Mucosa of rectum (tissue), 2 donors: ENCODE measurements around the gene KRT72.

Source experiments
- H3K27ac ChIP-seq, 2 donors: one replicate each; pipeline ENCODE4 v1.7.0; 2013; ENCODE audit warnings: inconsistent platforms in 2 of 2, low read depth in 2 of 2, low read length in 2 of 2
- H3K27me3 ChIP-seq, 2 donors: one replicate each; pipeline ENCODE4 v1.7.0; 2013; ENCODE audit warnings: low read length in 2 of 2; ENCODE audit not compliant: control insufficient read depth in 2 of 2, insufficient read depth in 2 of 2
- H3K36me3 ChIP-seq, 2 donors: one replicate each; pipeline ENCODE4 v1.7.0; 2013; ENCODE audit warnings: low read length in 2 of 2; ENCODE audit not compliant: control insufficient read depth in 2 of 2, insufficient read depth in 2 of 2
- H3K4me1 ChIP-seq, 2 donors: one replicate each; pipeline ENCODE4 v1.7.0; 2013; ENCODE audit warnings: low read length in 2 of 2, mild to moderate bottlenecking in 1 of 2; ENCODE audit not compliant: control insufficient read depth in 2 of 2, insufficient read depth in 2 of 2
- H3K4me3 ChIP-seq, 2 donors: one replicate each; pipeline ENCODE4 v1.7.0; 2013; ENCODE audit warnings: low read length in 2 of 2
- H3K9ac ChIP-seq, 2 donors: one replicate each; pipeline ENCODE4 v1.7.0; 2013; ENCODE audit warnings: low read length in 2 of 2, low read depth in 1 of 2, mild to moderate bottlenecking in 1 of 2
- H3K9me3 ChIP-seq, 2 donors: one replicate each; pipeline ENCODE4 v1.7.0; 2013; ENCODE audit warnings: low read length in 2 of 2; ENCODE audit not compliant: control insufficient read depth in 2 of 2
- donor health status: healthy.
- donor health status: Normal muscosa, but diverticular disease.

Gene KRT72

DNA sequence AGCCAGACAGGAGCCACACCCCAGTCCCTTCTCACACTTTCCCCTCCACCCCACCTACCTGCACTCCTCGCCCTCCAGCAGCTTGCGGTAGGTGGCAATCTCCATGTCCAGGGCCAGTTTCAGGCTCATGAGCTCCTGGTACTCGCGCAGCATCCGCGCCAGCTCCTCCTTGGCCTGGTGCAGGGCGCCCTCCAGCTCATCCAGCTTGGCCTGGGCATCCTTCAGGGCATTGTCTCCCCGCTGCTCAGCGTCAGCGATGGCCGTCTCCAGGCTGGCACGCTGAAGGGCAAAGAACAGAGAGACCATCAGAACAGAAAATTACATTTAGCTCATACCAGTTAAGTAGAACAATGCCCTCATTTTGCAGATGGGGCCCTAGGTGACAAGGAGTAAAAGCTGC, 33.2 kb downstream of the KRT72 start:
- no peak overlapping the region for H3K27ac ChIP-seq
- no peaks in the 10 kb centered on the region for H3K27me3 ChIP-seq
- H3K9me3 ChIP-seq, result no peaks in the 10 kb centered on the region
- H3K9ac ChIP-seq, result no peak overlapping the region
- no peaks in the 10 kb centered on the region for H3K4me1 ChIP-seq
- no peak overlapping the region for H3K4me3 ChIP-seq
- no peaks in the 10 kb centered on the region for H3K36me3 ChIP-seq

DNA sequence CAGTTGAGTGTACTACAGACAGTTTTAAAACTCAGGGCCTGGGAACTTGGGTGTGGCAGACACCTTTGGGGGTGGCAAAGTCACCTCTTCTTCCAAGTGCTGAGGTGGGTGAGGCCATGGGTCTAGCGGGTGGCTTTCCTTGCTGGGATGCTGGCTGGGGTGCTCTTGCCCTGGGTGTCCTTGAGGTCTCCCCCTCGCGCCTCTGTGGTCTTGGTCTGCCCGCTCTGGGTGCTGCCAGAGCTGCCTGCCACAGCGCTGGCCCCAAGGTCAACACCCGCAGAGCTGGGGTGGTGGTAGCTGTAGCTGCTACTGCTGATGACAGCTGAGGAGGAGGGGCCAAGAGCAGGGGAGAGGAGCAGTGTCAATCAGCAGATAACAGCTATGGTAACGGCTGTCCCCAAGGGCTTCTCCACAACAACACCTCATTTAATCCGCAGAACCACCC, 34.4 kb downstream of the KRT72 start:
- Histone ChIP-seq H3K27me3 (no peaks in the 10 kb centered on the region), H3K4me3 (no peak overlapping the region), H3K36me3 (no peaks in the 10 kb centered on the region), H3K27ac (no peak overlapping the region), H3K4me1 (no peaks in the 10 kb centered on the region), H3K9me3 (no peaks in the 10 kb centered on the region), H3K9ac (no peak overlapping the region)

DNA sequence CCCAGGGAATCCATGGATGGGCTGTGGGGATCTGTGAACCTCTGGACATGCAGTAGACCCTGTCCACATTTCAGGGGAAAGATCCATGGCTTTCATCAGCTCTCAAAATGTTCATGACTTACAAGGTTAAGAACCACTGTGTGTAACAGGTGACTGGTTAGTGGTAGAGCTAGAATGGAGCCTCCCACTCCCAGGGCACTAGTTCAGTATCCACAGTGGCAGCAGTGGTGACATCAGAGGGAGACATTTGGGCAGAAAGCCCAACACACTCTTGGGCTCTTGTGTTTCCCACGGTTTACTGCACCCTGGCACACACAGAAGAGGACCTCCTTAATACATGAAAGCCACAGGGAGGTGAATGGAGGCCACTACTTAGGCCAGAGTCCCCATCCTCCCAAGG, 36.7 kb downstream of the KRT72 start:
- H3K27ac ChIP-seq, result no peak overlapping the region
- H3K9ac ChIP-seq, result no peak overlapping the region
- H3K4me1 ChIP-seq, result no peaks in the 10 kb centered on the region
- no peaks in the 10 kb centered on the region for H3K27me3 ChIP-seq
- H3K4me3 ChIP-seq, result no peak overlapping the region
- no peaks in the 10 kb centered on the region for H3K9me3 ChIP-seq
- H3K36me3 ChIP-seq, result no peaks in the 10 kb centered on the region

DNA sequence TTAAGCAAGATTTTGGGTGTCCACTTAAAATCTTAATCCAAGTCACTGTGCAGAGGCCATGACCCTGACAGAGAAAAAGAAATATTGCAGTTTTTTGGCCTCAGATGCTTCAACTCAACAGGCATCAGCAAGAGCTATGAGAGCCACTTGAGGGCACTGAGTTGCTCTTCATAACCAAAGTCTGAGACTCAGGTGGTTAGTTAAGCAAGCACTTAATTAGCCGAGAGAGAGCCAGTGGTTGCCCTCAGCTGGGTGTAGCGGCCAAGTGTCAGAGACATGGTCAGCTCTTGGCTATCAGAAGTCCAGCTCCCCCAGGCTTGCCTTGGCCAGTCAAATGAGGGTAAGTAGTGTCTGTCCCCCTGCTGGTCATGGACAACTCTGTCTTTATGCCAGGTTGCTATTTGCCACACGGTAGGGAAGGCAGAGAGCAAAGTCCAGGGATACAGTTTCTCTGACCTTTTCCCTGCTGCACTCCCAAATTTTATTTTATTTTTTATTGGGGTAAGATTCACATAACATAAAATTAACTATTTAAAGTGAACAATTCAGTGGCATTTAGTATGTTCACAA, 39.3 kb downstream of the KRT72 start:
- no peak overlapping the region for H3K9ac ChIP-seq
- no peak overlapping the region for H3K4me3 ChIP-seq
- H3K9me3 ChIP-seq, result no peaks in the 10 kb centered on the region
- H3K27ac ChIP-seq, result no peak overlapping the region
- no peaks in the 10 kb centered on the region for H3K4me1 ChIP-seq
- H3K27me3 ChIP-seq, result no peaks in the 10 kb centered on the region
- H3K36me3 ChIP-seq, result no peaks in the 10 kb centered on the region

DNA sequence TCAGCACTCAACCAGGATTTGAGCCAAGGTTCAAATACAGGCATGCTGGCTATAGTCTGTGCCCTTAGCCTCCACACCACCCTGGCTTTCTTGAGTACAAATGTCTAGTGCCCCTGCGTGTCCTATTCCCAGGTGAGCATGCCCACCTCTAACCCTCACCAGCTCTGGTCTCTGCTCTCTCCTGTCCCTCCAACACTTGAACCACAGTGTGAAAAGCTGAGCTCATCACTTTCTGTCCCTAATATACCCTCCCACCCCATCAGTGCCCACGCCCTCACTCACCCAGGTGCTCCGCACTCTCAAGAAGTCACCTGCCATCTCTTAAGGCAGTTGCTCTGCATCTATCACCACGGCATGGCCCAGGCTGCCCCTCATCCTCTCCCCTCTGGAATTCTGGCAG, 41.3 kb downstream of the KRT72 start:
- peaks cover 0 to 2% of the 10 kb centered on the region in 2 donors for H3K27me3 ChIP-seq
- H3K9ac ChIP-seq, result no peak overlapping the region
- no peak overlapping the region for H3K4me3 ChIP-seq
- H3K4me1 ChIP-seq, result no peaks in the 10 kb centered on the region
- H3K9me3 ChIP-seq, result no peaks in the 10 kb centered on the region
- no peaks in the 10 kb centered on the region for H3K36me3 ChIP-seq
- H3K27ac ChIP-seq, result no peak overlapping the region

DNA sequence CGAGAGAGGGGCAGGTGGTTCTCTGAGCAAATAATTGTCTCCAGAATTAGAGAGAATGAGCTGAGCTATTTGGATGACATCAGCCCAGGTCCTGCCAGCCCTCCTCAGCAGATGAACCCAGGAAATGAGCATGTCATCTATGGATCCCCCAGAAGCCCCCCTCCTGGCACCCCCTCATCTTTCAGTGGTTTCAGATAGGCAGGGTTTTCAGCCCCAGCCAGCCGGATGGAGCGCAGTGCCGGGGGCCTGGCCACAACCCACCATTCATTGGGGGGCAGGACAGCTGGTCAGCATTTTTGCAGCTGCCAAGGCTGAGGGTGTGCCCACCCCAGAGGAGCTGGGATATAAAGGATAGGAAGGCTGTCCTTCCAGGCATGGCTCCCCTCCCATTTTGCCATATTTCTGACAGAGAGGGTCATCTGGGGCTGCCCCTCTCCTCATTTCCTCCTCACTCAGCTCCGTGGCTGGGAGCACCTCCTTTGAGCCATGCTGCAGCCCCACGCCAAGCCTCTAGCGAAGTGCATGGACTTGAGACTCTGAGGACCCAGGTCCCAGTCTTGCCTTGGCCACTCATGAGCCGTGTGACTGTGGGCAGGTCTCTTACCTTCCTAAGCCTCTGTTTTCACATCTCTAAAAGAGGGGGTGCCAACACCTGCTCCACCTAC, 42.4 kb downstream of the KRT72 start:
- H3K9me3 ChIP-seq, result no peaks in the 10 kb centered on the region
- H3K4me3 ChIP-seq, result no peak overlapping the region
- H3K27me3 ChIP-seq, result peaks cover 0 to 2% of the 10 kb centered on the region in 2 donors
- no peak overlapping the region for H3K27ac ChIP-seq
- no peaks in the 10 kb centered on the region for H3K4me1 ChIP-seq
- H3K36me3 ChIP-seq, result no peaks in the 10 kb centered on the region
- no peak overlapping the region for H3K9ac ChIP-seq

DNA sequence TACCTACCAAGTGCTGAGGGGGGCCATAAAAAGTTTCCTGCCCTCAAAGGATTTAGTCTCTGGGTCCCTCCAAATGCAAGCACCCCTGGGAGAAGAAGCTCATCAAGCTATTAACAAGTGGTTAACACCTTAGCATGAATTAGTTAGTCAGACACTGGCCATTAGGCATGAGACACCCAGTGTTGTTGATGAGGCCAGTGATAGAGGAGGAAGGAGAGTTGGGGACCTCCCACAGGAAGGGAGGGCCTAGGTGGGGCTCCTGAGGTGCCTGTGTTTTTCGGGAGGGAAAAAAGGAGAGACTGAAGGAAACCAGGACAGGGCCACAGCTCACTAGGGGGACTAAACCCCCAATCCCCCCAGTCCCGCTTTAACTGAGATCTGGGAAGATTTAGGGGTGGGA, 43.8 kb downstream of the KRT72 start:
- Histone ChIP-seq H3K27ac (no peak overlapping the region), H3K36me3 (no peaks in the 10 kb centered on the region), H3K27me3 (peaks cover 0 to 2% of the 10 kb centered on the region in 2 donors), H3K9ac (no peak overlapping the region), H3K4me1 (no peaks in the 10 kb centered on the region), H3K9me3 (no peaks in the 10 kb centered on the region), H3K4me3 (no peak overlapping the region)

DNA sequence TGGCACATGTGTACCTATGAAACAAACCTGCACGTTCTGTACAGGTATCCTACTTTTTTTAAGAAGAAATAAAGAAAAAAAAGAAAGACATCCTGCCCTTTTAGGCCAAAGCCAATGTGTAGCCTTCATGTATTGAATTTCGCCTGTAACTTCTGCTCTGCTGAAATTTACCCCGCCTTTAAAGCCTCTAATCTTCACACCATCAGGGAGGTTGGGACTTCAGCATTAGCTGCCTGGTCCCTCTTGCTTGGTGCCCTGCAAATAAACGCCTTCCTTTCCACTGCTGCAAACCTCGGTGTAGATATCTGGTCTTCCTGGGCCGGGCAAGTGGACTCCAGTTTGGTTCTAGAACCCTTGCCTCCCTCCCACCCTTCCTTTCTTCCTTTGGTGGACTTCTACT, 45.7 kb downstream of the KRT72 start:
- no peaks in the 10 kb centered on the region for H3K9me3 ChIP-seq
- no peaks in the 10 kb centered on the region for H3K4me1 ChIP-seq
- H3K27ac ChIP-seq, result no peak overlapping the region
- H3K27me3 ChIP-seq, result peaks cover 0 to 2% of the 10 kb centered on the region in 2 donors
- no peak overlapping the region for H3K9ac ChIP-seq
- H3K4me3 ChIP-seq, result no peak overlapping the region
- no peaks in the 10 kb centered on the region for H3K36me3 ChIP-seq

DNA sequence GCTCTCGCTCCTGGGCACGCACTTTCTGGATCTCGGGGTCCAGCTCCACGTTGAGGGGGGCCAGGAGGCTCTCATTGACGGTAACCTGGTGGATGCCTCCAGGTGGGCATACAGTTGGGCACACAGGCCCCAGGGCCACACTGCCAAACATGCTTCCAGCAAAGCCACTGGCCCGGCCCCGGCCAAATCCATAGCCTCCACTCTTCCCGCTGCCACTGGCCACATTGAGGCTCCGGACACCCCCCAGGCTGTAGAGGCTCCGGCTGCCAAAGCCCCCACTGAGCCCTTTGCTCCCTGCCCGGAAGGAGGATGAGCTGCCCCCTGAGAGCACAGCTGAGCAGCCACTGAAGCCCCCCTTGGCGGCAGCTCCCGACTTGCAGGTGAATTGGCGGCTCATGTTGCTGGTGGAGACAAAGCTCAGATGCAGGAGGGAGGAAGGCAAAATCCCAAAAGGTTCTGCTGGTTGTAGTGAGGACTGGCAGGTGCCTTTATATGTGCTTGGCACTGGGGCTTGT, 48.5 kb downstream of the KRT72 start, which contains the start of gene KRT71:
KRT71 (minus strand) TSS at position 465 of the 515 bp plus-strand sequence; CDS start at position 397, 68 bp downstream.
- no peak within 1 kb of the TSS for H3K4me3 ChIP-seq
- H3K36me3 ChIP-seq, result no peaks in the 10 kb centered on the region

DNA sequence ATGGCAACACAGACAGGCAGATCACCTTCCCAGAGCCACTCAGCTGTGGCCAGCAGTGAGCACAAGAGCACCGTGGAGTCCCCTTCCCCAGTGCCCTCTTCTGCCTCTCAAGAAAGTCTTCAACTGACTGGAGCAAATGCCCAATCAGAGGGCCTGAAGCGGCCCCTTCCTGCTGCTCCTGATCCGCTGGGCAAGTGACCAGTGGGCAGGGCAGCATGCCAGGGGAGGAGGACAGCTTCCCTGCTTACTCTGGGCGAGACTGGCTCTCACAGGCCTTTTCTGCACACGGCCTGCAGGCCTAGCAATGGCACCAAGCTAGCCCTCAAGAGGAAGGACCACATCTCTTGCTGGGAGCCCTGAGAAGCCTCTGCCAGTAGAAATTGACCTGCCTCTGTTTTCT, 49.2 kb downstream of the KRT72 start:
- no peak overlapping the region for H3K9ac ChIP-seq
- H3K36me3 ChIP-seq, result no peaks in the 10 kb centered on the region
- no peaks in the 10 kb centered on the region for H3K4me1 ChIP-seq
- H3K4me3 ChIP-seq, result no peak overlapping the region
- no peaks in the 10 kb centered on the region for H3K9me3 ChIP-seq
- peaks cover 0 to 2% of the 10 kb centered on the region in 2 donors for H3K27me3 ChIP-seq
- no peak overlapping the region for H3K27ac ChIP-seq

More for the DNA sequence above, 48.5 kb downstream of the KRT72 start, which contains the start of gene KRT71:
- H3K27ac ChIP-seq, result no peak within 1 kb of the TSS
- no peak within 1 kb of the TSS for H3K9ac ChIP-seq
- peaks cover 0 to 2% of the 10 kb centered on the region in 2 donors for H3K27me3 ChIP-seq
- H3K9me3 ChIP-seq, result no peaks in the 10 kb centered on the region
- no peaks in the 10 kb centered on the region for H3K4me1 ChIP-seq
